IMR-90 (cell line): Measurements from ENCODE around the gene DSCAM. TPM values are rescaled to one million over a fixed set of nuclear protein-coding genes. Genes with fewer than 3 reads are reported as not detected.

Source experiments
- ATAC-seq: fragments of 200-7000 bp; cut with Tn5 transposase; 2 replicates; pipeline ENCODE4 v1.9.1; 2020; ENCODE audit warnings: low read depth, mild to moderate bottlenecking, moderate library complexity
- BruUV-seq: library from RNA; stranded (reverse); fragments of 400-500 nt; replicated peaks from 2 replicates; lab custom pipeline; 2021; lab: Mats Ljungman, UMichigan
- CTCF ChIA-PET: fragments of 300-600 bp; formaldehyde crosslinking; extraction: SDS; loops from one replicate; lab custom pipeline; 2021; ENCODE audit warnings: antibody characterized with exemption; lab: Yijun Ruan, JAX
- POLR2A ChIA-PET: fragments of 300-600 bp; sonication (Branson Sonifier 250); formaldehyde crosslinking; loops from one replicate; lab custom pipeline; 2022; ENCODE audit warnings: antibody characterized with exemption; ENCODE audit not compliant: unreplicated experiment; lab: Charles Lee
- DNase-seq: peaks from one replicate; pipeline ENCODE4 v3.0.0; 2013
- H2AFZ ChIP-seq: replicated peaks from 2 replicates; pipeline ENCODE3; 2013; ENCODE audit warnings: low read length, mild to moderate bottlenecking; ENCODE audit not compliant: poor library complexity
- H2AK5ac ChIP-seq: 2 replicates; pipeline ENCODE4 v1.6.1; 2013; ENCODE audit warnings: low read depth, low read length, inconsistent platforms
- H2AK9ac ChIP-seq: replicated peaks from 2 replicates; pipeline ENCODE3; 2013; ENCODE audit warnings: mild to moderate bottlenecking, low read depth, low read length, moderate library complexity; ENCODE audit not compliant: poor library complexity
- H2BK120ac ChIP-seq: 2 replicates; pipeline ENCODE4 v1.6.1; 2013; ENCODE audit warnings: low read depth, low read length, inconsistent platforms
- H2BK15ac ChIP-seq: 3 replicates; pipeline ENCODE4 v1.6.1; 2013; ENCODE audit warnings: low read depth, low read length, inconsistent platforms
- H2BK20ac ChIP-seq: 2 replicates; pipeline ENCODE4 v1.6.1; 2013; ENCODE audit warnings: low read depth, mild to moderate bottlenecking, inconsistent platforms, low read length, moderate library complexity
- H2BK5ac ChIP-seq: 2 replicates; pipeline ENCODE4 v1.6.1; 2013; ENCODE audit warnings: mild to moderate bottlenecking, low read depth, low read length, inconsistent platforms; ENCODE audit not compliant: poor library complexity, severe bottlenecking
- H3K14ac ChIP-seq: replicated peaks from 2 replicates; pipeline ENCODE4 v1.6.1; 2013; ENCODE audit warnings: low read depth, low read length, inconsistent platforms
- H3K18ac ChIP-seq: 2 replicates; pipeline ENCODE4 v1.6.1; 2013; ENCODE audit warnings: low read depth, low read length, control low read depth
- H3K23ac ChIP-seq: 2 replicates; pipeline ENCODE4 v1.6.1; 2013; ENCODE audit warnings: low read depth, low read length, inconsistent platforms
- H3K27ac ChIP-seq: 2 replicates; pipeline ENCODE4 v1.5.1; 2013; ENCODE audit warnings: mild to moderate bottlenecking, control low read depth, low read length; ENCODE audit not compliant: insufficient read depth
- H3K27me3 ChIP-seq: 2 replicates; pipeline ENCODE4 v1.6.1; 2013; ENCODE audit warnings: low read length; ENCODE audit not compliant: control insufficient read depth, insufficient read depth
- H3K36me3 ChIP-seq: 2 replicates; pipeline ENCODE4 v1.6.1; 2013; ENCODE audit warnings: low read length, mixed read lengths; ENCODE audit not compliant: control insufficient read depth, insufficient read depth
- H3K4ac ChIP-seq: 2 replicates; pipeline ENCODE4 v1.6.1; 2013; ENCODE audit warnings: low read depth, low read length, inconsistent platforms
- H3K4me1 ChIP-seq: 2 replicates; pipeline ENCODE4 v1.6.1; 2013; ENCODE audit warnings: low read length, mixed read lengths; ENCODE audit not compliant: control insufficient read depth, insufficient read depth
- H3K4me2 ChIP-seq: 2 replicates; pipeline ENCODE4 v1.6.1; 2013; ENCODE audit warnings: low read depth, mild to moderate bottlenecking, control low read depth, low read length, moderate library complexity
- H3K4me3 ChIP-seq: 2 replicates; pipeline ENCODE4 v1.5.1; 2013; ENCODE audit warnings: low read depth, mild to moderate bottlenecking, control low read depth, low read length, moderate library complexity; ENCODE audit not compliant: insufficient read depth
- H3K56ac ChIP-seq: 2 replicates; pipeline ENCODE4 v1.6.1; 2013; ENCODE audit warnings: low read length, inconsistent platforms; ENCODE audit not compliant: insufficient read depth; ENCODE audit errors: extremely low read depth
- H3K79me1 ChIP-seq, 2 experiments: 2 replicates each; pipeline ENCODE4 v1.6.1; 2013; ENCODE audit warnings: low read length in 2 of 2, inconsistent platforms in 1 of 2, low read depth in 1 of 2
- H3K9ac ChIP-seq: 2 replicates; pipeline ENCODE4 v1.6.1; 2013; ENCODE audit warnings: low read depth, low read length, control low read depth
- H3K9me1 ChIP-seq: 2 replicates; pipeline ENCODE4 v1.6.1; 2013; ENCODE audit warnings: low read length, inconsistent platforms; ENCODE audit not compliant: insufficient read depth
- H3K9me3 ChIP-seq: 2 replicates; pipeline ENCODE4 v1.6.1; 2013; ENCODE audit warnings: low read length; ENCODE audit not compliant: control insufficient read depth, insufficient read depth
- H4K20me1 ChIP-seq: 2 replicates; pipeline ENCODE4 v1.6.1; 2013; ENCODE audit warnings: low read length, inconsistent platforms; ENCODE audit not compliant: insufficient read depth
- H4K5ac ChIP-seq: 2 replicates; pipeline ENCODE4 v1.6.1; 2013; ENCODE audit warnings: mild to moderate bottlenecking, low read depth, low read length, control low read depth
- H4K8ac ChIP-seq, 2 experiments: 2 replicates each; pipeline ENCODE4 v1.6.1; 2013; ENCODE audit warnings: low read depth in 2 of 2, low read length in 2 of 2, control low read depth in 1 of 2, inconsistent platforms in 1 of 2
- H4K91ac ChIP-seq: 2 replicates; pipeline ENCODE4 v1.6.1; 2013; ENCODE audit warnings: low read depth, low read length, inconsistent platforms; ENCODE audit not compliant: insufficient read depth
- CEBPB ChIP-seq: IDR thresholded peaks from 2 replicates; pipeline ENCODE4 v1.6.1; 2012; ENCODE audit warnings: low read depth, low read length, improper control_type of control experiment
- MAFK ChIP-seq: IDR thresholded peaks from 2 replicates; pipeline ENCODE4 v1.6.1; 2012; ENCODE audit warnings: low read depth, low read length, improper control_type of control experiment
- MAZ ChIP-seq: IDR thresholded peaks from 2 replicates; pipeline ENCODE4 v1.6.1; 2012; ENCODE audit warnings: low read depth, mild to moderate bottlenecking, low read length, improper control_type of control experiment, moderate library complexity, borderline replicate concordance
- NFE2L2 ChIP-seq: fragments of 150-350 bp; IDR thresholded peaks from 2 replicates; pipeline ENCODE4 v1.6.1; 2016; ENCODE audit warnings: low read depth, mild to moderate bottlenecking, low read length
- RAD21 ChIP-seq: IDR thresholded peaks from 2 replicates; pipeline ENCODE4 v1.6.1; 2012; ENCODE audit warnings: low read length, improper control_type of control experiment
- RCOR1 ChIP-seq: IDR thresholded peaks from 2 replicates; pipeline ENCODE4 v1.6.1; 2012; ENCODE audit warnings: mild to moderate bottlenecking, low read length, improper control_type of control experiment; ENCODE audit not compliant: insufficient replicate concordance
- RFX5 ChIP-seq: IDR thresholded peaks from 2 replicates; pipeline ENCODE4 v1.8.0; 2012; ENCODE audit warnings: low read depth, mild to moderate bottlenecking, low read length, moderate library complexity
- SMC3 ChIP-seq: fragments of 150-350 bp; IDR thresholded peaks from 2 replicates; pipeline ENCODE4 v1.6.1; 2016; ENCODE audit warnings: low read depth, mild to moderate bottlenecking, antibody characterized with exemption, low read length, moderate library complexity
- WGBS, 2 experiments: methylation state at CpG; one replicate each; pipeline versions ENCODE4 v1.1.5 to v1.1.7; 2013; ENCODE audit warnings: missing lambda C conversion rate in 2 of 2; ENCODE audit not compliant: insufficient read length in 1 of 2; ENCODE audit errors: extremely low coverage in 2 of 2; 5-methylcytosine and 5-hydroxymethylcytosine counted together
- dilution Hi-C: fragments of 300-500 bp; cut with HindIII; formaldehyde crosslinking; loops from one replicate; pipeline ENCODE4 v1.14.3; 2018; ENCODE audit warnings: low sequenced_read_pairs; ENCODE audit not compliant: unreplicated experiment
- in situ Hi-C: fragments of 300-500 bp; cut with MboI; formaldehyde crosslinking; loops from 3 replicates; pipeline ENCODE4 v1.14.3; 2019; ENCODE audit warnings: low sequenced_read_pairs, inconsistent platforms, mixed read lengths
- intact Hi-C: fragments of 100-400 bp; cut with micrococcal nuclease; formaldehyde crosslinking; loops from 2 replicates; pipeline ENCODE4 v1.10.0; 2022
- polyA plus RNA-seq, 3 experiments: library from polyadenylated mRNA; depleted of rRNA; stranded (reverse); fragments of >200 nt; gene quantifications; 2 replicates each; pipeline ENCODE4 v1.2.3, GENCODE V29; 2012; ENCODE audit warnings: low replicate concordance in 1 of 3
- total RNA-seq: library from RNA; depleted of rRNA; stranded (reverse); fragments of >200 nt; gene quantifications from 2 replicates; pipeline ENCODE4 v1.2.3, GENCODE V29; 2012
- TF ChIP-seq, protein P1 (sequence below): fragments of 150-350 bp; IDR thresholded peaks from 2 replicates; pipeline ENCODE4 v1.6.1; 2017; ENCODE audit warnings: mild to moderate bottlenecking, antibody characterized with exemption, low read length, low read depth

DSCAM gene
- total and polyA plus RNA-seq, 2 of the 4 experiments (the other 2 are of a cell fraction) = under 0.01 to 0.02 TPM

DNA sequence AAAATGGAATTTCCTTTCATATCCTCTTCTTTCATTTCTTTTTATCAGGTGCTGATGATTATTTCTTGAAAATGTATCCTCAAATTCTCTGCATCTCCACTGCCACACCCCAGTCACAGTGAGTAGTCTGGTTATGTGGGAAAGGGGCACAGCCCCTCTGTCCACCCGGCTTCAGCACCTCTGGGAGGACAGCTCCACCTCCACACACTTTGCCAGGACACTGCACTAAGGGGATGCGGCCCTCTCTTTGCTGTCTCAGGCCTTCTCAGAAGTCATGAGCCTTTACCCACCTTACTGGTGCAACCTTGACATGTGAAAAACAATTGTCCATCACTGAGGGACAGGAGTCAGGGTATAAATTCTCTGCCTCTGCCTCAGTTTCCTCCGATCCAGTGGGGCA, 546.7 kb downstream of the DSCAM start:
- Histone ChIP-seq H3K27ac (no peak overlapping the region), H3K79me1 (no peaks in the 10 kb centered on the region), H4K5ac (no peak overlapping the region), H2AFZ (no peak overlapping the region), H3K4me1 (no peaks in the 10 kb centered on the region), H4K91ac (no peak overlapping the region), H3K56ac (no peak overlapping the region), H2AK9ac (no peak overlapping the region), H3K23ac (no peak overlapping the region), H3K4ac (no peak overlapping the region), H2BK20ac (no peak overlapping the region), H3K9me3 (peaks cover 20% of the 10 kb centered on the region), H2AK5ac (no peak overlapping the region), H2BK5ac (no peak overlapping the region), H2BK15ac (no peak overlapping the region), H3K4me2 (no peak overlapping the region), H3K4me3 (no peak overlapping the region), H4K20me1 (no peaks in the 10 kb centered on the region), H3K27me3 (no peaks in the 10 kb centered on the region), H3K9me1 (no peaks in the 10 kb centered on the region), H4K8ac (no peak overlapping the region), H3K14ac (no peak overlapping the region), H2BK120ac (no peak overlapping the region), H3K9ac (no peak overlapping the region), H3K18ac (no peak overlapping the region), H3K36me3 (no peaks in the 10 kb centered on the region)
- ATAC-seq = no peak
- ChIA-PET CTCF (no interaction called here), POLR2A (no interaction called here)
- dilution Hi-C loops (no loop called here), in situ Hi-C loops (no loop called here), intact Hi-C loops (no loop called here)
- TF ChIP-seq MAFK (no peak), RFX5 (no peak), SMC3 (no peak), MAZ (no peak), RAD21 (no peak), CEBPB (no peak), NFE2L2 (no peak), RCOR1 (no peak)
- TF ChIP-seq, protein P1, sequence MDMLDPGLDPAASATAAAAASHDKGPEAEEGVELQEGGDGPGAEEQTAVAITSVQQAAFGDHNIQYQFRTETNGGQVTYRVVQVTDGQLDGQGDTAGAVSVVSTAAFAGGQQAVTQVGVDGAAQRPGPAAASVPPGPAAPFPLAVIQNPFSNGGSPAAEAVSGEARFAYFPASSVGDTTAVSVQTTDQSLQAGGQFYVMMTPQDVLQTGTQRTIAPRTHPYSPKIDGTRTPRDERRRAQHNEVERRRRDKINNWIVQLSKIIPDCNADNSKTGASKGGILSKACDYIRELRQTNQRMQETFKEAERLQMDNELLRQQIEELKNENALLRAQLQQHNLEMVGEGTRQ = no peak
- WGBS, 2 experiments = 10% methylated on average over 2 of the region's 3 CpGs; no CpG with 5 or more reads in 1 of the 2 experiments
- DNase-seq = no peak
- BruUV-seq = no TSS peak
